K562 (cell line): ENCODE results near the gene SAMD14. TPM values are rescaled to one million over a fixed set of nuclear protein-coding genes. Genes with fewer than 3 reads are reported as not detected.

Experiments
- ATF7 ChIP-seq: fragments of 450-650 bp; IDR thresholded peaks from 2 replicates; pipeline ENCODE4 v1.7.1; 2014; ENCODE audit warnings: mild to moderate bottlenecking, moderate library complexity
- HDGF ChIP-seq: fragments of 450-650 bp; IDR thresholded peaks from 2 replicates; pipeline ENCODE4 v1.6.1; 2016
- KDM2B ChIP-seq: fragments of 250-450 bp; sonication (Bioruptor Pico); IDR thresholded peaks from 2 replicates; pipeline ENCODE4 v1.8.0; 2021; ENCODE audit warnings: mild to moderate bottlenecking, moderate library complexity
- NR2F6 ChIP-seq: fragments of 450-650 bp; formaldehyde crosslinking; IDR thresholded peaks from 2 replicates; pipeline ENCODE4 v1.4.0; 2020; ENCODE audit warnings: mild to moderate bottlenecking
- PTBP1 ChIP-seq: fragments of 200-400 bp; formaldehyde crosslinking; IDR thresholded peaks from 2 replicates; pipeline ENCODE4 v1.6.1; 2017; ENCODE audit warnings: low read depth, low read length
- PTRF ChIP-seq: fragments of 450-650 bp; IDR thresholded peaks from 2 replicates; pipeline ENCODE4 v1.6.1; 2016; ENCODE audit warnings: mild to moderate bottlenecking, missing genetic modification characterization, missing compliant biosample characterization
- RBFOX2 ChIP-seq: fragments of 200-400 bp; formaldehyde crosslinking; IDR thresholded peaks from 2 replicates; pipeline ENCODE4 v1.6.1; 2017; ENCODE audit warnings: low read depth, mild to moderate bottlenecking, low read length, moderate library complexity
- SIN3A ChIP-seq, 2 experiments: fragments of 150-350 bp in 1 of 2; IDR thresholded peaks; 2 replicates each; pipeline ENCODE4 v1.6.1; 2011 to 2016; ENCODE audit warnings: borderline replicate concordance in 2 of 2, low read depth in 2 of 2, low read length in 2 of 2, mild to moderate bottlenecking in 2 of 2, moderate library complexity in 2 of 2; ENCODE audit not compliant: control insufficient read depth in 1 of 2
- SMARCA5 ChIP-seq: fragments of 450-650 bp; IDR thresholded peaks from 2 replicates; pipeline ENCODE4 v1.6.1; 2016
- U2AF2 ChIP-seq: fragments of 200-400 bp; formaldehyde crosslinking; optimal IDR thresholded peaks from 2 replicates; pipeline ENCODE3; 2017; ENCODE audit warnings: low read depth, mild to moderate bottlenecking, low read length
- ZNF3 ChIP-seq: fragments of 250-450 bp; sonication (Bioruptor Pico); IDR thresholded peaks from 2 replicates; pipeline ENCODE4 v1.5.0; 2021; ENCODE audit warnings: mild to moderate bottlenecking, moderate library complexity
- ZNF830 ChIP-seq: fragments of 250-450 bp; sonication (Bioruptor Pico); IDR thresholded peaks from 2 replicates; pipeline ENCODE4 v1.5.0; 2021; ENCODE audit warnings: mild to moderate bottlenecking
- ZSCAN32 ChIP-seq: fragments of 450-650 bp; formaldehyde crosslinking; IDR thresholded peaks from 2 replicates; pipeline ENCODE4 v1.4.0; 2020; ENCODE audit warnings: mild to moderate bottlenecking, moderate library complexity
- polyA plus RNA-seq, 8 experiments: library from polyadenylated mRNA; depleted of rRNA in 4 of 8; stranded (reverse) in 5 of 8; unstranded in 3 of 8; fragments of >200 nt; fragmentation: Nextera tagmentation in 2 of 8; fragmentation: Illumina TruSeq in 1 of 8; extraction: Ambion mirVana in 2 of 8; extraction: Trizol in 1 of 8; gene quantifications; 2 replicates each; pipeline versions ENCODE4 v1.2.1 to v1.2.3, GENCODE V29; 2011 to 2014; ENCODE audit warnings: inconsistent platforms in 1 of 8, missing spikeins in 1 of 8
- total RNA-seq, 7 experiments: library from RNA; depleted of rRNA in 6 of 7; stranded (reverse); fragments of >200 nt in 6 of 7; fragmentation: Illumina TruSeq in 2 of 7; extraction: Trizol in 2 of 7; gene quantifications; 2 replicates each; pipeline versions ENCODE4 v1.2.1 to v1.2.3, GENCODE V29; 2011 to 2021; ENCODE audit warnings: low replicate concordance in 1 of 7
- TF ChIP-seq, protein P1 (sequence below): sonication (generic); IDR thresholded peaks from 2 replicates; pipeline ENCODE4 v1.6.1; 2016
- TF ChIP-seq, protein P2 (sequence below): fragments of 150-350 bp; IDR thresholded peaks from 2 replicates; pipeline ENCODE4 v1.6.1; 2014; ENCODE audit warnings: low read depth, mild to moderate bottlenecking, low read length, borderline replicate concordance
- TF ChIP-seq, protein P3 (sequence below): IDR thresholded peaks from 3 replicates; pipeline ENCODE4 v1.6.1; 2011; ENCODE audit warnings: borderline replicate concordance, mild to moderate bottlenecking, moderate library complexity; ENCODE audit not compliant: insufficient read length; ENCODE audit errors: extremely low read depth
- TF ChIP-seq, protein P4 (sequence below): IDR thresholded peaks from 2 replicates; pipeline ENCODE4 v1.6.1; 2011; ENCODE audit not compliant: insufficient read length; ENCODE audit errors: extremely low read depth

The SAMD14 gene
- total and polyA plus RNA-seq, 9 of the 15 experiments (the other 6 are each of a cell fraction or from before 2014, with no cell fraction given), result 0.04 to 0.07 TPM; not detected in 7

DNA sequence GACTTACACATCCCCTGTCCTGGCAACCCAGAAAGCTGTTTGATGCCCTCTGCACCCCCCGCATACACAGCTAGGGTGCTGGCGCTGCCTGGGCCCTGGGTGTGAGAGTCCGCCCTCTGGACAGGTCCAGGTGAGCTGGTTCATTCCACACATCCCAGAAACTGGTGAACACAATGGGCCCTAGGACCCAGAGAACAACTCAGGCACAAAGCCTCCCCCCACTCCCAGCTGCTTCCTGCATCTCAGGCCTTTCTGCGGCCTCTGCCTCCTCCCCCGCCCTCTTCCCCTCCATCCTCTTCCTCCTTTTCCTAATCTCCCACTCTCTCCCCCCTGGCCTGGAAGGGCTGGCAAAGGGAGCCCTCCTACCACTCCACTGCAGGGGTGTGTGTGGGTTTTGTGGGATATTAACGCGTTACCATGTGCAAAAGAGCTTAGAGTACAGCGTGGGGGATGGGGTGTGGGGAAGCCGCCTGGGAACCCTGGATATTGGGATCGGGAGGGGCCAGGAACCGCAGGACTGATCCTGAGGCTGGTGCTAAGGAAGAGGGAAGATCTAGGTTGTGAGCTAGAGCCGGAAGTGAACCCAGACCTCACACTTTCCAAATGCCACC is 22.1 kb upstream of the SAMD14 start (continued):
- TF ChIP-seq, protein P1, sequence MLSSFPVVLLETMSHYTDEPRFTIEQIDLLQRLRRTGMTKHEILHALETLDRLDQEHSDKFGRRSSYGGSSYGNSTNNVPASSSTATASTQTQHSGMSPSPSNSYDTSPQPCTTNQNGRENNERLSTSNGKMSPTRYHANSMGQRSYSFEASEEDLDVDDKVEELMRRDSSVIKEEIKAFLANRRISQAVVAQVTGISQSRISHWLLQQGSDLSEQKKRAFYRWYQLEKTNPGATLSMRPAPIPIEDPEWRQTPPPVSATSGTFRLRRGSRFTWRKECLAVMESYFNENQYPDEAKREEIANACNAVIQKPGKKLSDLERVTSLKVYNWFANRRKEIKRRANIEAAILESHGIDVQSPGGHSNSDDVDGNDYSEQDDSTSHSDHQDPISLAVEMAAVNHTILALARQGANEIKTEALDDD, result no peak
- no peak for TF ChIP-seq SIN3A (IDR thresholded peaks at IDR 0.05; ENCODE audit: borderline replicate concordance in 2 of 2, control insufficient read depth in 1 of 2, low read depth in 2 of 2, low read length in 2 of 2)
- no peak for TF ChIP-seq SMARCA5
- TF ChIP-seq PTBP1, result no peak
- no peak for TF ChIP-seq KDM2B (CRISPR knock-in tag)
- TF ChIP-seq ZSCAN32, result no peak
- TF ChIP-seq RBFOX2, result no peak; the same call in none of the 2 replicates
- TF ChIP-seq, protein P2, sequence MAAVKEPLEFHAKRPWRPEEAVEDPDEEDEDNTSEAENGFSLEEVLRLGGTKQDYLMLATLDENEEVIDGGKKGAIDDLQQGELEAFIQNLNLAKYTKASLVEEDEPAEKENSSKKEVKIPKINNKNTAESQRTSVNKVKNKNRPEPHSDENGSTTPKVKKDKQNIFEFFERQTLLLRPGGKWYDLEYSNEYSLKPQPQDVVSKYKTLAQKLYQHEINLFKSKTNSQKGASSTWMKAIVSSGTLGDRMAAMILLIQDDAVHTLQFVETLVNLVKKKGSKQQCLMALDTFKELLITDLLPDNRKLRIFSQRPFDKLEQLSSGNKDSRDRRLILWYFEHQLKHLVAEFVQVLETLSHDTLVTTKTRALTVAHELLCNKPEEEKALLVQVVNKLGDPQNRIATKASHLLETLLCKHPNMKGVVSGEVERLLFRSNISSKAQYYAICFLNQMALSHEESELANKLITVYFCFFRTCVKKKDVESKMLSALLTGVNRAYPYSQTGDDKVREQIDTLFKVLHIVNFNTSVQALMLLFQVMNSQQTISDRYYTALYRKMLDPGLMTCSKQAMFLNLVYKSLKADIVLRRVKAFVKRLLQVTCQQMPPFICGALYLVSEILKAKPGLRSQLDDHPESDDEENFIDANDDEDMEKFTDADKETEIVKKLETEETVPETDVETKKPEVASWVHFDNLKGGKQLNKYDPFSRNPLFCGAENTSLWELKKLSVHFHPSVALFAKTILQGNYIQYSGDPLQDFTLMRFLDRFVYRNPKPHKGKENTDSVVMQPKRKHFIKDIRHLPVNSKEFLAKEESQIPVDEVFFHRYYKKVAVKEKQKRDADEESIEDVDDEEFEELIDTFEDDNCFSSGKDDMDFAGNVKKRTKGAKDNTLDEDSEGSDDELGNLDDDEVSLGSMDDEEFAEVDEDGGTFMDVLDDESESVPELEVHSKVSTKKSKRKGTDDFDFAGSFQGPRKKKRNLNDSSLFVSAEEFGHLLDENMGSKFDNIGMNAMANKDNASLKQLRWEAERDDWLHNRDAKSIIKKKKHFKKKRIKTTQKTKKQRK, result no peak
- TF ChIP-seq, protein P3, sequence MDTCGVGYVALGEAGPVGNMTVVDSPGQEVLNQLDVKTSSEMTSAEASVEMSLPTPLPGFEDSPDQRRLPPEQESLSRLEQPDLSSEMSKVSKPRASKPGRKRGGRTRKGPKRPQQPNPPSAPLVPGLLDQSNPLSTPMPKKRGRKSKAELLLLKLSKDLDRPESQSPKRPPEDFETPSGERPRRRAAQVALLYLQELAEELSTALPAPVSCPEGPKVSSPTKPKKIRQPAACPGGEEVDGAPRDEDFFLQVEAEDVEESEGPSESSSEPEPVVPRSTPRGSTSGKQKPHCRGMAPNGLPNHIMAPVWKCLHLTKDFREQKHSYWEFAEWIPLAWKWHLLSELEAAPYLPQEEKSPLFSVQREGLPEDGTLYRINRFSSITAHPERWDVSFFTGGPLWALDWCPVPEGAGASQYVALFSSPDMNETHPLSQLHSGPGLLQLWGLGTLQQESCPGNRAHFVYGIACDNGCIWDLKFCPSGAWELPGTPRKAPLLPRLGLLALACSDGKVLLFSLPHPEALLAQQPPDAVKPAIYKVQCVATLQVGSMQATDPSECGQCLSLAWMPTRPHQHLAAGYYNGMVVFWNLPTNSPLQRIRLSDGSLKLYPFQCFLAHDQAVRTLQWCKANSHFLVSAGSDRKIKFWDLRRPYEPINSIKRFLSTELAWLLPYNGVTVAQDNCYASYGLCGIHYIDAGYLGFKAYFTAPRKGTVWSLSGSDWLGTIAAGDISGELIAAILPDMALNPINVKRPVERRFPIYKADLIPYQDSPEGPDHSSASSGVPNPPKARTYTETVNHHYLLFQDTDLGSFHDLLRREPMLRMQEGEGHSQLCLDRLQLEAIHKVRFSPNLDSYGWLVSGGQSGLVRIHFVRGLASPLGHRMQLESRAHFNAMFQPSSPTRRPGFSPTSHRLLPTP, result no peak
- TF ChIP-seq HDGF, result no peak
- TF ChIP-seq ZNF3 (CRISPR knock-in tag), result no peak
- no peak for TF ChIP-seq NR2F6 (CRISPR knock-in tag)
- TF ChIP-seq, protein P4, sequence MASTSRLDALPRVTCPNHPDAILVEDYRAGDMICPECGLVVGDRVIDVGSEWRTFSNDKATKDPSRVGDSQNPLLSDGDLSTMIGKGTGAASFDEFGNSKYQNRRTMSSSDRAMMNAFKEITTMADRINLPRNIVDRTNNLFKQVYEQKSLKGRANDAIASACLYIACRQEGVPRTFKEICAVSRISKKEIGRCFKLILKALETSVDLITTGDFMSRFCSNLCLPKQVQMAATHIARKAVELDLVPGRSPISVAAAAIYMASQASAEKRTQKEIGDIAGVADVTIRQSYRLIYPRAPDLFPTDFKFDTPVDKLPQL, result no peak
- no peak for TF ChIP-seq ATF7
- no peak for TF ChIP-seq PTRF
- TF ChIP-seq U2AF2, result no peak
- TF ChIP-seq ZNF830 (CRISPR knock-in tag), result no peak
